GM15510 (cell line): ENCODE measurements around the gene ZNF69.

Experiments used
- POLR2A ChIP-seq: IDR thresholded peaks from 3 replicates; pipeline ENCODE4 v1.6.1; 2011; ENCODE audit warnings: borderline replicate concordance; ENCODE audit not compliant: insufficient read length; ENCODE audit errors: extremely low read depth

Gene ZNF69

GRCh38 chr19:11887611-11888531 lies at the start of gene ZNF69:
Gene ZNF69, plus strand, starts transcription at chr19:11887782. Its CDS starts 142 bp downstream, at chr19:11887924.
- TF ChIP-seq POLR2A, result peak; percentile 38

- no peak for TF ChIP-seq POLR2A
These were observed 43.9 kb upstream of the ZNF69 start for GRCh38 chr19:11843722-11844121.

- no peak for TF ChIP-seq POLR2A
These were observed 39.4 kb upstream of the ZNF69 start for GRCh38 chr19:11848200-11848593.

- peak; percentile 47 for TF ChIP-seq POLR2A
These were observed 38.8 kb upstream of the ZNF69 start, which contains the start of gene ZNF439 for GRCh38 chr19:11848594-11849469. Gene ZNF439, plus strand, starts transcription at chr19:11848726. Its CDS starts 142 bp downstream, at chr19:11848868.

- no peak for TF ChIP-seq POLR2A
These were observed 34.2 kb upstream of the ZNF69 start for GRCh38 chr19:11853358-11853757.

- TF ChIP-seq POLR2A, result no peak
These were observed 30.9 kb upstream of the ZNF69 start for GRCh38 chr19:11856596-11857250.

- TF ChIP-seq POLR2A, result no peak
These were observed 26.9 kb upstream of the ZNF69 start for GRCh38 chr19:11860721-11861120.

GRCh38 chr19:11861301-11861700 lies 26.3 kb upstream of the ZNF69 start:
- no peak for TF ChIP-seq POLR2A

GRCh38 chr19:11868188-11868587 lies 19.4 kb upstream of the ZNF69 start:
- TF ChIP-seq POLR2A, result no peak

- no peak for TF ChIP-seq POLR2A
These were observed 15.0 kb upstream of the ZNF69 start for GRCh38 chr19:11872624-11873023.

- no peak for TF ChIP-seq POLR2A
These were observed 13.8 kb upstream of the ZNF69 start for GRCh38 chr19:11873762-11874161.

GRCh38 chr19:11880598-11880997 lies 7.0 kb upstream of the ZNF69 start:
- TF ChIP-seq POLR2A, result no peak

- no peak for TF ChIP-seq POLR2A
These were observed 6.3 kb upstream of the ZNF69 start for GRCh38 chr19:11881151-11881800.

- TF ChIP-seq POLR2A, result no peak
These were observed 5.0 kb upstream of the ZNF69 start for GRCh38 chr19:11882606-11883005.
